ENCODE measurements around the gene TMEM235.

GRCh38 chr17:78197147-78197832 lies 34.1 kb upstream of the TMEM235 start:
- TF ChIP-seq POLR2A (IDR thresholded peaks at IDR 0.05) = no peak
- no peak for TF ChIP-seq CTCF (IDR thresholded peaks at IDR 0.05)
